Loucy (cell line): ENCODE data around the gene NTN1.

Experiments
- H2AFZ ChIP-seq: fragments of 200-600 bp; sonication (generic); 2 replicates; pipeline ENCODE4 v1.6.0; 2016; ENCODE audit warnings: antibody characterized with exemption, mild to moderate bottlenecking, low read length, moderate library complexity
- H3F3A ChIP-seq: fragments of 200-600 bp; 2 replicates; pipeline ENCODE4 v1.6.0; 2016; ENCODE audit warnings: antibody characterized with exemption, low read depth, mild to moderate bottlenecking
- H3K27me3 ChIP-seq: fragments of 200-600 bp; sonication (generic); 2 replicates; pipeline ENCODE4 v1.6.1; 2014; ENCODE audit warnings: low read length, mild to moderate bottlenecking; ENCODE audit not compliant: insufficient read depth, poor library complexity, severe bottlenecking
- H3K36me3 ChIP-seq: fragments of 200-600 bp; sonication (generic); 2 replicates; pipeline ENCODE4 v1.6.1; 2016; ENCODE audit warnings: low read length; ENCODE audit not compliant: insufficient read depth
- H3K4me1 ChIP-seq: fragments of 200-600 bp; sonication (generic); 2 replicates; pipeline ENCODE4 v1.5.1; 2014; ENCODE audit warnings: low read length, mild to moderate bottlenecking; ENCODE audit not compliant: insufficient read depth, poor library complexity, severe bottlenecking
- H3K4me2 ChIP-seq: fragments of 200-600 bp; sonication (generic); 2 replicates; pipeline ENCODE4 v1.6.0; 2014; ENCODE audit warnings: antibody characterized with exemption, low read length, low read depth, mild to moderate bottlenecking; ENCODE audit not compliant: poor library complexity, severe bottlenecking
- H3K4me3 ChIP-seq: fragments of 200-600 bp; sonication (generic); 2 replicates; pipeline ENCODE4 v1.5.1; 2014; ENCODE audit warnings: low read length, mild to moderate bottlenecking, mixed read lengths; ENCODE audit not compliant: poor library complexity, severe bottlenecking
- H3K79me2 ChIP-seq: fragments of 200-600 bp; sonication (generic); 2 replicates; pipeline ENCODE4 v1.6.1; 2014; ENCODE audit warnings: low read length; ENCODE audit not compliant: insufficient read depth
- H3K9ac ChIP-seq: fragments of 200-600 bp; sonication (generic); 2 replicates; pipeline ENCODE4 v1.6.0; 2014; ENCODE audit warnings: mild to moderate bottlenecking, low read depth, low read length, moderate library complexity; ENCODE audit not compliant: poor library complexity, severe bottlenecking
- H3K9me2 ChIP-seq: fragments of 200-600 bp; sonication (generic); replicated peaks from 2 replicates; pipeline ENCODE4 v1.6.1; 2016; ENCODE audit warnings: low read depth, low read length, mixed read lengths
- H3K9me3 ChIP-seq: fragments of 200-600 bp; sonication (generic); 2 replicates; pipeline ENCODE4 v1.6.1; 2014; ENCODE audit warnings: mild to moderate bottlenecking, antibody characterized with exemption, low read length, low read depth; ENCODE audit not compliant: insufficient read depth
- H4K20me1 ChIP-seq: fragments of 200-600 bp; sonication (generic); 2 replicates; pipeline ENCODE4 v1.6.0; 2014; ENCODE audit warnings: antibody characterized with exemption, low read length, mild to moderate bottlenecking; ENCODE audit not compliant: insufficient read depth, poor library complexity, severe bottlenecking
- CTCF ChIP-seq: fragments of 200-600 bp; sonication (generic); conservative IDR thresholded peaks from 2 replicates; pipeline ENCODE4 v1.5.1; 2014; ENCODE audit warnings: mild to moderate bottlenecking, antibody characterized with exemption, low read length
- EZH2phosphoT487 ChIP-seq: fragments of 200-600 bp; IDR thresholded peaks from 2 replicates; pipeline ENCODE4 v1.6.1; 2018; ENCODE audit warnings: antibody characterized with exemption, mild to moderate bottlenecking, moderate library complexity, borderline replicate concordance

NTN1 gene

GRCh38 chr17:9132944-9133610 lies 111.8 kb downstream of the NTN1 start:
- Histone ChIP-seq H3K4me3 (no peak overlapping the region), H3K36me3 (no peaks in the 10 kb centered on the region), H4K20me1 (no peaks in the 10 kb centered on the region), H3F3A (no peaks in the 10 kb centered on the region), H3K9me3 (no peaks in the 10 kb centered on the region), H3K9ac (no peak overlapping the region), H3K79me2 (no peaks in the 10 kb centered on the region), H3K9me2 (no peaks in the 10 kb centered on the region), H3K4me1 (peaks cover 7% of the 10 kb centered on the region), H3K27me3 (no peaks in the 10 kb centered on the region), H3K4me2 (no peak overlapping the region), H2AFZ (no peak overlapping the region)
- no peak for TF ChIP-seq EZH2phosphoT487
- TF ChIP-seq CTCF, result no peak

GRCh38 chr17:9138161-9138717 lies 116.9 kb downstream of the NTN1 start:
- Histone ChIP-seq H3K4me3 (no peak overlapping the region), H3K27me3 (no peaks in the 10 kb centered on the region), H3K9me2 (no peaks in the 10 kb centered on the region), H3K4me2 (no peak overlapping the region), H3K79me2 (no peaks in the 10 kb centered on the region), H3K36me3 (no peaks in the 10 kb centered on the region), H2AFZ (no peak overlapping the region), H3F3A (no peaks in the 10 kb centered on the region), H3K9ac (no peak overlapping the region), H3K9me3 (no peaks in the 10 kb centered on the region), H4K20me1 (no peaks in the 10 kb centered on the region), H3K4me1 (peaks cover 7% of the 10 kb centered on the region)
- no peak for TF ChIP-seq CTCF
- no peak for TF ChIP-seq EZH2phosphoT487

GRCh38 chr17:9139695-9140094 lies 118.4 kb downstream of the NTN1 start:
- no peak overlapping the region for H3K9ac ChIP-seq
- no peak overlapping the region for H3K4me2 ChIP-seq
- no peaks in the 10 kb centered on the region for H3K36me3 ChIP-seq
- H3F3A ChIP-seq, result no peaks in the 10 kb centered on the region
- H2AFZ ChIP-seq, result no peak overlapping the region
- H3K4me1 ChIP-seq, result peaks cover 7% of the 10 kb centered on the region
- no peaks in the 10 kb centered on the region for H4K20me1 ChIP-seq
- no peaks in the 10 kb centered on the region for H3K9me2 ChIP-seq
- no peaks in the 10 kb centered on the region for H3K9me3 ChIP-seq
- no peaks in the 10 kb centered on the region for H3K27me3 ChIP-seq
- H3K4me3 ChIP-seq, result no peak overlapping the region
- no peak for TF ChIP-seq EZH2phosphoT487
- TF ChIP-seq CTCF, result no peak
- no peaks in the 10 kb centered on the region for H3K79me2 ChIP-seq
